MM.1S (cell line): Measurements from ENCODE around the gene SLC35F5.

Experiments used
- DNase-seq: peaks from one replicate; pipeline ENCODE4 v3.0.0-alpha.2; 2015
- H2AFZ ChIP-seq: fragments of 300-600 bp; sonication (generic); 2 replicates; pipeline ENCODE4 v1.6.0; 2016; ENCODE audit warnings: antibody characterized with exemption, low read length
- H3F3A ChIP-seq: fragments of 300-600 bp; sonication (generic); 2 replicates; pipeline ENCODE4 v1.6.1; 2016; ENCODE audit warnings: mild to moderate bottlenecking, antibody characterized with exemption, low read length, moderate library complexity, mixed read lengths; ENCODE audit not compliant: insufficient read depth
- H3K27ac ChIP-seq: fragments of 300-600 bp; sonication (generic); 2 replicates; pipeline ENCODE4 v1.5.1; 2016; ENCODE audit warnings: mild to moderate bottlenecking, low read length
- H3K27me3 ChIP-seq: fragments of 300-600 bp; sonication (generic); replicated peaks from 2 replicates; pipeline ENCODE4 v1.6.0; 2016; ENCODE audit warnings: low read length; ENCODE audit not compliant: insufficient read depth
- H3K36me3 ChIP-seq: fragments of 300-600 bp; sonication (generic); replicated peaks from 2 replicates; pipeline ENCODE4 v1.6.1; 2016; ENCODE audit warnings: mild to moderate bottlenecking, low read length, mixed read lengths; ENCODE audit not compliant: insufficient read depth
- H3K4me1 ChIP-seq: fragments of 300-600 bp; sonication (generic); 2 replicates; pipeline ENCODE4 v1.6.1; 2016; ENCODE audit warnings: low read length, mixed read lengths
- H3K4me2 ChIP-seq: fragments of 300-600 bp; sonication (generic); 2 replicates; pipeline ENCODE4 v1.6.0; 2016; ENCODE audit warnings: low read depth, low read length
- H3K4me3 ChIP-seq: fragments of 300-600 bp; sonication (generic); 2 replicates; pipeline ENCODE4 v1.5.1; 2016; ENCODE audit warnings: low read length, mixed read lengths
- H3K79me2 ChIP-seq: fragments of 300-600 bp; sonication (generic); 2 replicates; pipeline ENCODE4 v1.6.1; 2016; ENCODE audit warnings: mixed run types, low read length, mixed read lengths
- H3K9ac ChIP-seq: fragments of 300-600 bp; sonication (generic); 2 replicates; pipeline ENCODE4 v1.6.1; 2016; ENCODE audit warnings: low read length, mixed read lengths
- H3K9me2 ChIP-seq: fragments of 300-600 bp; sonication (generic); replicated peaks from 2 replicates; pipeline ENCODE4 v1.6.1; 2016; ENCODE audit warnings: mild to moderate bottlenecking, low read length, mixed read lengths; ENCODE audit not compliant: insufficient read depth
- H3K9me3 ChIP-seq: fragments of 300-600 bp; sonication (generic); replicated peaks from 2 replicates; pipeline ENCODE4 v1.6.1; 2016; ENCODE audit warnings: mild to moderate bottlenecking, low read length, mixed read lengths; ENCODE audit not compliant: insufficient read depth
- H4K20me1 ChIP-seq: fragments of 300-600 bp; sonication (generic); 2 replicates; pipeline ENCODE4 v1.6.1; 2016; ENCODE audit warnings: mild to moderate bottlenecking, low read length, moderate library complexity, mixed read lengths; ENCODE audit not compliant: insufficient read depth
- EZH2 ChIP-seq: fragments of 300-600 bp; sonication (generic); optimal IDR thresholded peaks from 2 replicates; pipeline ENCODE3; 2017; ENCODE audit warnings: low read depth, mild to moderate bottlenecking, antibody characterized with exemption, low read length, mixed read lengths
- EZH2phosphoT487 ChIP-seq: fragments of 300-600 bp; sonication (generic); IDR thresholded peaks from 2 replicates; pipeline ENCODE4 v1.6.1; 2018; ENCODE audit warnings: antibody characterized with exemption, low read length
- TF ChIP-seq, protein P1 (sequence below): fragments of 300-600 bp; sonication (generic); IDR thresholded peaks from 2 replicates; pipeline ENCODE4 v1.5.1; 2016; ENCODE audit warnings: antibody characterized with exemption, low read length, mixed read lengths

Gene SLC35F5

DNA sequence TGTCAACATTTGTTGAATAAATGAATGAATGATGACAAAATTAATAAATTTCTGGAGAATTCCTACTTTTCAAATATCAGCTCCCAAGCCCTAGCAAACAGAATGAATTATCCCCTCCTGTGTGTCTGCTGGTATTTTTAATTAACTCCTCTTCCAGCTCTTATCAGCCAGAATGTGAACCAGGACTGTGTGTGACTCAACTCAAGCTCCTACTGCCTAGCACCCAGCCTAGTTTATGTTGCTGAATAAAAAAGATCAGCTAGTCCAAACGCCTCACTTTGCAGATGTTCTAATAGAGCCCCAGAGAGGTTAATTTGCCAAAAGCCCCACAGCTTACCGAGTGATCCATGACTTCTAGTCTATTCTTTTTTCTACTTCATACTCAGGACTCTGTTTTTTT, 79.1 kb downstream of the SLC35F5 start:
- Histone ChIP-seq H2AFZ (no peak overlapping the region), H4K20me1 (no peaks in the 10 kb centered on the region), H3K9me3 (no peaks in the 10 kb centered on the region), H3K79me2 (no peaks in the 10 kb centered on the region), H3K9me2 (no peaks in the 10 kb centered on the region), H3K4me1 (no peaks in the 10 kb centered on the region), H3K9ac (no peak overlapping the region), H3K36me3 (no peaks in the 10 kb centered on the region), H3F3A (no peaks in the 10 kb centered on the region), H3K4me3 (no peak overlapping the region), H3K27me3 (no peaks in the 10 kb centered on the region), H3K4me2 (no peak overlapping the region), H3K27ac (no peak overlapping the region)
- TF ChIP-seq, protein P1, sequence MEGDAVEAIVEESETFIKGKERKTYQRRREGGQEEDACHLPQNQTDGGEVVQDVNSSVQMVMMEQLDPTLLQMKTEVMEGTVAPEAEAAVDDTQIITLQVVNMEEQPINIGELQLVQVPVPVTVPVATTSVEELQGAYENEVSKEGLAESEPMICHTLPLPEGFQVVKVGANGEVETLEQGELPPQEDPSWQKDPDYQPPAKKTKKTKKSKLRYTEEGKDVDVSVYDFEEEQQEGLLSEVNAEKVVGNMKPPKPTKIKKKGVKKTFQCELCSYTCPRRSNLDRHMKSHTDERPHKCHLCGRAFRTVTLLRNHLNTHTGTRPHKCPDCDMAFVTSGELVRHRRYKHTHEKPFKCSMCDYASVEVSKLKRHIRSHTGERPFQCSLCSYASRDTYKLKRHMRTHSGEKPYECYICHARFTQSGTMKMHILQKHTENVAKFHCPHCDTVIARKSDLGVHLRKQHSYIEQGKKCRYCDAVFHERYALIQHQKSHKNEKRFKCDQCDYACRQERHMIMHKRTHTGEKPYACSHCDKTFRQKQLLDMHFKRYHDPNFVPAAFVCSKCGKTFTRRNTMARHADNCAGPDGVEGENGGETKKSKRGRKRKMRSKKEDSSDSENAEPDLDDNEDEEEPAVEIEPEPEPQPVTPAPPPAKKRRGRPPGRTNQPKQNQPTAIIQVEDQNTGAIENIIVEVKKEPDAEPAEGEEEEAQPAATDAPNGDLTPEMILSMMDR, result no peak
- TF ChIP-seq EZH2 (no peak), EZH2phosphoT487 (no peak)
- no peak for DNase-seq

GRCh38 chr2:113676623-113677266, 79.7 kb downstream of the SLC35F5 start:
- H3K27me3 ChIP-seq, result no peaks in the 10 kb centered on the region
- no peak overlapping the region for H3K9ac ChIP-seq
- H3K36me3 ChIP-seq, result no peaks in the 10 kb centered on the region
- H3K9me2 ChIP-seq, result no peaks in the 10 kb centered on the region
- no peaks in the 10 kb centered on the region for H3K4me1 ChIP-seq
- H3K9me3 ChIP-seq, result no peaks in the 10 kb centered on the region
- H3K4me3 ChIP-seq, result no peak overlapping the region
- H3K79me2 ChIP-seq, result no peaks in the 10 kb centered on the region
- no peak for DNase-seq
- H3K27ac ChIP-seq, result no peak overlapping the region
- H3K4me2 ChIP-seq, result no peak overlapping the region
- no peaks in the 10 kb centered on the region for H4K20me1 ChIP-seq
- TF ChIP-seq EZH2phosphoT487 (no peak), EZH2 (no peak)
- TF ChIP-seq, protein P1, result no peak
- H2AFZ ChIP-seq, result no peak overlapping the region
- no peaks in the 10 kb centered on the region for H3F3A ChIP-seq

DNA sequence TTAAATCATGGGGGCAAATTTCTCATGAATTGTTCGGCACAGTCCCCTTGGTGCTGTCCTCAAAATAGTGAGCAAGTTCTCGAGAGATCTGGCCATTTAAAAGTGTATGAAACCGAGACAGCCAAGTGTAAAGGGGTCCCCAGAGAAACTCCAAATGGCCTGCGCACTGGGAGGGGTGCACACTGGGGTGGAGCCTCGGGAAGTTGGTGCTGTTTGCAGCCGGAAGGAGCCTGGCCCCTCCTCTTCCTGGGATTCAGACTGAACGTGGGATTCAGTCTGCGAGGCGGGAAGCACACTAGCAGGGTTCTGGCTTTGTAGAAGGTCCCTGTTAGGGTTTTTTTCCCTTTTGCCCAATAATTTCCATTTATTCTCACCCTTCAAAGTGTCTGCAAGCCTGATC, 80.6 kb downstream of the SLC35F5 start:
- DNase-seq, result no peak
- no peak for TF ChIP-seq EZH2
- no peak for TF ChIP-seq EZH2phosphoT487
- TF ChIP-seq, protein P1, result no peak
- no peaks in the 10 kb centered on the region for H3K79me2 ChIP-seq
- H3F3A ChIP-seq, result no peaks in the 10 kb centered on the region
- no peaks in the 10 kb centered on the region for H3K36me3 ChIP-seq
- no peaks in the 10 kb centered on the region for H3K4me1 ChIP-seq
- H3K4me2 ChIP-seq, result no peak overlapping the region
- H3K27ac ChIP-seq, result no peak overlapping the region
- no peaks in the 10 kb centered on the region for H3K27me3 ChIP-seq
- no peaks in the 10 kb centered on the region for H3K9me2 ChIP-seq
- H4K20me1 ChIP-seq, result no peaks in the 10 kb centered on the region
- no peak overlapping the region for H2AFZ ChIP-seq
- H3K4me3 ChIP-seq, result no peak overlapping the region
- no peak overlapping the region for H3K9ac ChIP-seq
- no peaks in the 10 kb centered on the region for H3K9me3 ChIP-seq
